Gastrocnemius medialis (tissue), 4 donors: ENCODE data around the gene PTTG1IP2.

Experiments used
- POLR2A ChIP-seq, 2 donors: fragments of 450-650 bp; IDR thresholded peaks; one replicate each; pipeline ENCODE4 v1.6.1; 2017; ENCODE audit warnings: antibody characterized with exemption in 2 of 2, mild to moderate bottlenecking in 2 of 2, moderate library complexity in 2 of 2
- TF ChIP-seq, protein P1 (sequence below), 5 experiments: fragments of 450-650 bp in 3 of 5; fragments of 200-600 bp in 2 of 5; sonication (generic) in 2 of 5; IDR thresholded peaks in 4 of 5; conservative IDR thresholded peaks in 1 of 5; 1 replicate in 4 of 5; 2 replicates in 1 of 5; pipeline ENCODE4 v1.5.1; 2016 to 2019; ENCODE audit warnings: antibody characterized with exemption in 5 of 5, mild to moderate bottlenecking in 3 of 5, moderate library complexity in 3 of 5

GRCh38 chr7:90430614-90431460, 38.6 kb upstream of the PTTG1IP2 start:
- TF ChIP-seq, protein P1, sequence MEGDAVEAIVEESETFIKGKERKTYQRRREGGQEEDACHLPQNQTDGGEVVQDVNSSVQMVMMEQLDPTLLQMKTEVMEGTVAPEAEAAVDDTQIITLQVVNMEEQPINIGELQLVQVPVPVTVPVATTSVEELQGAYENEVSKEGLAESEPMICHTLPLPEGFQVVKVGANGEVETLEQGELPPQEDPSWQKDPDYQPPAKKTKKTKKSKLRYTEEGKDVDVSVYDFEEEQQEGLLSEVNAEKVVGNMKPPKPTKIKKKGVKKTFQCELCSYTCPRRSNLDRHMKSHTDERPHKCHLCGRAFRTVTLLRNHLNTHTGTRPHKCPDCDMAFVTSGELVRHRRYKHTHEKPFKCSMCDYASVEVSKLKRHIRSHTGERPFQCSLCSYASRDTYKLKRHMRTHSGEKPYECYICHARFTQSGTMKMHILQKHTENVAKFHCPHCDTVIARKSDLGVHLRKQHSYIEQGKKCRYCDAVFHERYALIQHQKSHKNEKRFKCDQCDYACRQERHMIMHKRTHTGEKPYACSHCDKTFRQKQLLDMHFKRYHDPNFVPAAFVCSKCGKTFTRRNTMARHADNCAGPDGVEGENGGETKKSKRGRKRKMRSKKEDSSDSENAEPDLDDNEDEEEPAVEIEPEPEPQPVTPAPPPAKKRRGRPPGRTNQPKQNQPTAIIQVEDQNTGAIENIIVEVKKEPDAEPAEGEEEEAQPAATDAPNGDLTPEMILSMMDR (IDR thresholded peaks at IDR 0.05 in 4 of 5, conservative IDR thresholded peaks at IDR 0.05 in 1 of 5): no peak
- no peak for TF ChIP-seq POLR2A (IDR thresholded peaks at IDR 0.05)
